Stimulated activated naive CD4-positive, alpha-beta T cell treated with Interleukin-2 at 50 U/mL for 16 hours (primary cell): Measurements from ENCODE around the gene LRRC8E.
"Not testable (repeated sequence)": the region's sequence is repeated elsewhere in the genome, so short reads cannot be mapped to it uniquely, and the experiment has no call there.

ENCODE experiments used
- DNase-seq: peaks from one replicate; lab custom pipeline; 2025; lab: John Stamatoyannopoulos, UW

The LRRC8E gene

DNA sequence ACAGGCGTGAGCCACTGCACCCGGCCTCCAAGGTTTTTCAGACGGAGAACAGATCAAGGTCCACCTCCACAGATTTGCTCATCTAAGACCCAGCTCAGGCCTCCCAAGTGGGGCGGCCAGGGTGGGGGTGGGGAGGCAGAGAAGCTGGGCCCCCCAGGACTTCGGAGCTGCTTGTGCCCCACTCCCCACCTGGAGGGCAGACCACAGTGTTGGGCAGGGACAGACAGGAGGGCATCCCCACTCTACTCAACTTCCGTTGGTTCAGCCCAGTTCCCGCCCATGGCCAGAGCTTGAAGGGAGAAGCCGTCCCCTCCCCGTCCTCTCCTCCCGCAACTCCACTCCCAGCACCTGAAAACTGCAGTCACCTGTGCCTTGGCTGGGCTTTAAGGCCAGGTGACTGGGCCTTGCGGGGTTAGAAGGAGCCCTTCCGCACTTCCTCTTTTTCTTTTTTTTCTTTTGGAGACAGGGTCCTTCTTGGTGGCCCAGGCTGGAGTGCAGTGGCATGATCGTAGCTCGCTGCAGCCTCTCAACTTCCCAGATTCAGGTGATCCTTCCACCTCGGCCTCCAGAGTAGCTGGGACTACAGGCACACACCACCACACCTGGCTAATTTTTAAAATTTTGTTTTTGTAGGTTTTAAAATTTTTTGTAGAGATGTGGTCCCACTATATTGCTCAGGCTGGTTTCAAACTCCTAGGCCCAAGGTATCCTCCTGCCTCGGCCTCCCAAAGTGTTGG is 734 bp upstream of the LRRC8E start:
- no peak for DNase-seq

DNA sequence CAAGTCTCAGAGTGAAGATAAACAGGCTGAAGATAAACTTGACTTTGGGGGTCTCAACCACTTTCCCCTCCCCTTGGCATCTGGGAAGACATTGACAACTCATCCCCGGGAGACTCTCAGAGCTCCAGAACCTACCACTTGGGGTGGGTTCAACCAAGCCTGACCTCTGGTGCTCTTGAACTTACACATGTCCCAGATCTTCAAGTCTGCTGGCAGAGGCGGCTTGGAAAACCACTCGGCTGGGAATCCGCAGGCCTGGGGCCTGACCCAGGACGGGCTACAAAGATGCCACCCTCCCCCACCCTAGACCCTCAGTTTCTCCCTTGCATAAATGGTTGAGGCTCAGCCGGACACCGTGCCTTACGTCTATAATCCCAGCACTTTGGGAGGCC is 512 bp downstream of the LRRC8E start:
- DNase-seq, result no peak

DNA sequence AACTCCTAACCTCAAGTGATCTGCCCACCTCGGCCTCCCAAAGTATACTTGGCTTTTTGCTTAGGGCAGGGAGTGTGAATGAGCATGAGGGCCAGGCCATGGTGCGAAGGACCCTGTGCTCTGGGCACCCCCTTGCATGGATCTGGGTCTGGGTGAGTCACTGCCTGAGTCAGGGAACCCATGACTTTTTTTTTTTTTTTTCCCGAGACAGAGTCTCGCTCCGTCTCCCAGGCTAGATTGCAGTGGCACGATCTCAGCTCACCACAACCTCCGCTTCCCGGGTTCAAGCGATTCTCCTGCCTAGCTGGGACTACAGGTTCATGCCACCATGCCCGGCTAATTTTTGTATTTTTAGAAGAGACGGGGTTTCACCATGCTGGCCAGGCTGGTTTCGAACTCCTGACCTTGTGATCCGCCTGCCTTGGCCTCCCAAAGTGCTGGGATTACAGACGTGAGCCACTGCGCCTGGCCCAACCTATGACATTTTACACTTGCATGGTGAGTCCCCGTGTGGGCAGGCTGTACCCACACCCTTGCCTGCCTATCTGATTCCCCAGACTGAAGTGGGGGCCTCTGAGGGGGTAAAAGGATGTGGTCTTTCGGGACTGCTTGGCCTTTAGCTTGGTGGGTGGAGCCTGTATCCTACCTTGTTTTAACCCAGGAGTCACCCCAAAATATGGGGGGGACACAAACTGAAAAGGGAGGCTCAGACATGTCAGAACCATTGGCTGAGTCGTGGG is 5.2 kb downstream of the LRRC8E start:
- not testable (repeated sequence) for DNase-seq

DNA sequence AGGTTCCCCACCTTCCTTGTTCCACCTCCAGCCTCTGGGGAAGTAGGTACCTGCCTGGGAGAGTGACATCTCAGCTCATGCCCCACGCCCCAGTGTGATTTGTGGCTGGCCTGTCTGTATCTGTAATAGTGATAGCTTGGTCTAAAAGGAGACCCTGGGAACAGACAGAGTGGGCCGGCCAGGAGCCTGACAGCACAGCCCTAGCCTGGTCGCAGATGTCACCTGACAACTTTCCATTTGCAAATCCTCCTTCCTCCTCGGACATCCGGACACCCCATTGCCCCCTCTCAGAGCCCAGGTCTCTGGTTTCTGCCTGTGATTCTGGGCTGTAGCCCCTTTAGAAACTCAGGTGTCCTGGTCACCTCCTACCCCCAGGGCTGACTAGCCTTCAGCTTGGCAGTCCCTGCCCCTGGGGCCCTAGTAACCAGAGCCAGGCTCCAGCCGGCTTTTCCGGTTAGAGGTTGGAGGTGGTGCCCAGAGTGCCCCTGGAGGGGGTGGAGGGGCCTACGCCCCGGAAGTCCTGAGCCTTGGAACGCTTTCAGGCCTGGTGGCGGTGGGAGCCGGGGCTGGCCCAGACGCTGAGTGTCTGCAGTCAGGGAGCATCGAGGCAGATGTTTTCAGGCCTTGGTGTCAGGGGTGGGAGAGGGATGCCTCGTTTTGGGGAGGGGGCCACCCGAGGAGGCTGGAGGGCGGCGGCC is 6.5 kb downstream of the LRRC8E start:
- no peak for DNase-seq

DNA sequence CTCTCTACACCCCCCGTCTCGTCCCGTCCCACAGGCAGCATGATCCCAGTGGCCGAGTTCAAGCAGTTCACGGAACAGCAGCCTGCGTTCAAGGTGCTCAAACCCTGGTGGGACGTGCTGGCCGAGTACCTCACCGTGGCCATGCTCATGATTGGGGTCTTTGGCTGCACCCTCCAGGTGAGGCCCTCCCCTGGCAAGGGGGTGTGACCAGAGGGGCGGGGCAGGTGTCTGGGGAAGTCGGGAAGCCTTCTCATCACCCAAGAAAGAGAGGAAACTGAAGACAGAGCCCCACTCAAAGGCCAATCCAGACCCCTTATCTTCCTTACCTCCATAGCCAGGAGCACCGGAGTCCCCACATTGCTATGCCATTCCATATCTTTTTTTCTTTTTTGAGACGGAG is 7.3 kb downstream of the LRRC8E start:
- no peak for DNase-seq

DNA sequence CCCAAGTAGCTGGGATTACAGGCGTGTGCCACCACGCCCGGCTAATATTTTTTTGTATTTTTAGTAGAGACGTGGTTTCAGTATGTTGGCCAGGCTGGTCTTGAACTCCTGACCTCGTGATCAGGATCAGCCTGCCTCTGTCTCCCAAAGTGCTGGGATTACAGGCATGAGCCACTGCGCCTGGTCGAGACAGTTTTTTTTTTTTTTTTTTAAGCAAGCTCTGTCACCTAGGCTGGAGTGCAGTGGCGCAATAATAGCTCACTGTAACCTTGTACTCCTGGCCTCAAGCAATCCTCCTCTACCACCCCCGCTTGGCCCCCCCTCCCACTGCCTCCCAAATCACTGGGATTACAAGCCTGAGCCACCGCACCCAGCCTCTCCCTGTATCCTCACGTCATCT is 9.0 kb downstream of the LRRC8E start:
- no peak for DNase-seq

DNA sequence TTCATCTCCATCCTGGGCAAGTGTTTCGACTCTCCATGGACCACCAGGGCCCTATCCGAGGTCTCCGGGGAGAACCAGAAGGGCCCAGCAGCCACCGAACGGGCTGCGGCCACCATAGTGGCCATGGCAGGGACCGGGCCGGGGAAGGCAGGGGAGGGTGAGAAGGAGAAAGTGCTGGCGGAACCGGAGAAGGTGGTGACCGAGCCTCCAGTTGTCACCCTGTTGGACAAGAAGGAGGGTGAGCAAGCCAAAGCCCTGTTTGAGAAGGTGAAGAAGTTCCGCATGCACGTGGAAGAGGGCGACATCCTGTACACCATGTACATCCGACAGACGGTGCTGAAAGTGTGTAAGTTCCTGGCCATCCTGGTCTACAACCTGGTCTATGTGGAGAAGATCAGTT is 10.7 kb downstream of the LRRC8E start:
- DNase-seq, result no peak

DNA sequence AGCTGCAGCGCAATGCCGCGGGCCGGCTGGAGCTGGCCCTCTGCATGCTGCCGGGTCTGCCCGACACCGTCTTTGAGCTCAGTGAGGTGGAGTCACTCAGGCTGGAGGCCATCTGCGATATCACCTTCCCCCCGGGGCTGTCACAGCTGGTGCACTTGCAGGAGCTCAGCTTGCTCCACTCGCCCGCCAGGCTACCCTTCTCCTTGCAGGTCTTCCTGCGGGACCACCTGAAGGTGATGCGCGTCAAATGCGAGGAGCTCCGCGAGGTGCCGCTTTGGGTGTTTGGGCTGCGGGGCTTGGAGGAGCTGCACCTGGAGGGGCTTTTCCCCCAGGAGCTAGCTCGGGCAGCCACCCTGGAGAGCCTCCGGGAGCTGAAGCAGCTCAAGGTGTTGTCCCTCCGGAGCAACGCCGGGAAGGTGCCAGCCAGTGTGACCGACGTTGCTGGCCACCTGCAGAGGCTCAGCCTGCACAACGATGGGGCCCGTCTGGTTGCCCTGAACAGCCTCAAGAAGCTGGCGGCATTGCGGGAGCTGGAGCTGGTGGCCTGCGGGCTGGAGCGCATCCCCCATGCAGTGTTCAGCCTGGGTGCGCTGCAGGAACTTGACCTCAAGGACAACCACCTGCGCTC is 11.6 kb downstream of the LRRC8E start:
- no peak for DNase-seq

DNA sequence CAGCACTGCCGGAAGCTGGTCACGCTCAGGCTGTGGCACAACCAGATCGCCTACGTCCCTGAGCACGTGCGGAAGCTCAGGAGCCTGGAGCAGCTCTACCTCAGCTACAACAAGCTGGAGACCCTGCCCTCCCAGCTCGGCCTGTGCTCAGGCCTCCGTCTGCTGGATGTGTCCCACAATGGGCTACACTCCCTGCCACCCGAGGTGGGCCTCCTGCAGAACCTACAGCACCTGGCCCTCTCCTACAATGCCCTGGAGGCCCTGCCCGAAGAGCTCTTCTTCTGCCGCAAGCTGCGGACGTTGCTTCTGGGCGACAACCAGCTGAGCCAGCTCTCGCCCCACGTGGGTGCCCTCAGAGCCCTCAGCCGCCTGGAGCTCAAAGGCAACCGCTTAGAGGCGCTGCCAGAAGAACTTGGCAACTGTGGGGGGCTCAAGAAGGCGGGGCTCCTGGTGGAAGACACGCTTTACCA is 12.1 kb downstream of the LRRC8E start:
- no peak for DNase-seq

DNA sequence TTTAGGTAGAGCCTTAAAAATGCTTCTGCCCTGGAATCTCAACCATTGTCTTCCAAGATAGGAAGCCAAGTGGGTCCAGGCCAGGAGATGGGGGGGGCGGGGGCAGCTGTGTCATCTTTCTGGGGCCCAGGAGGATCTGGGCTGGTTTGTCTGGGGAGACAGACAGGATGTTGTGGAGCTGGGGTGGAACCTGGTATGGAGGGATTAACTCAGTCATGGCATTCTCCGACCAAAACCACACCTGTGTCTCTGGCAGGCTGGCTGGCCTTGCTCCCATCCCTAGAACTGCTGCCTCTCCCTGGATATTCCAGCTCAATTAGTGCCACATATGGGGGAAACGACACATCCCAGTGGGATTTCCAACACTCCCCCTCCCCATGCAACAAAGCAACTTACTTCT is 12.6 kb downstream of the LRRC8E start:
- no peak for DNase-seq

DNA sequence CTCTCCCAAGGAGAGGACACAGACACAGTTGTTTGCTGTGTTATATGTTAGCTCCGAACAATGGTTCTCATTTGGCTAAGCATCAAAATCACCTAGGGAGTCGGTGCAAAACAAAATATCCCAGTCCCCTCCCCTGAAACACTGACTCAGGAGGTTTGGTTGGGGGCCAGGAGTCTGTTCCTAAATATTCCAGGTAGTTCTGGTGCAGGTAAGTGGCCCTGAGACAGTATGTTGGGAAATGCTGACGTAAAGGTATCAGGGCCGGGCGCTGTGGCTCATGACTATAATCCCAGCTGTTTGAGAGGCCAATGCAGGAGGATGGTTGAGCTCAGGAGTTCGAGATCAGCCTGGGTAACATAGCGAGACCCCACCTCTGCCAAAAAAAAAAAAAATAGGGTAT is 13.0 kb downstream of the LRRC8E start:
- no peak for DNase-seq

DNA sequence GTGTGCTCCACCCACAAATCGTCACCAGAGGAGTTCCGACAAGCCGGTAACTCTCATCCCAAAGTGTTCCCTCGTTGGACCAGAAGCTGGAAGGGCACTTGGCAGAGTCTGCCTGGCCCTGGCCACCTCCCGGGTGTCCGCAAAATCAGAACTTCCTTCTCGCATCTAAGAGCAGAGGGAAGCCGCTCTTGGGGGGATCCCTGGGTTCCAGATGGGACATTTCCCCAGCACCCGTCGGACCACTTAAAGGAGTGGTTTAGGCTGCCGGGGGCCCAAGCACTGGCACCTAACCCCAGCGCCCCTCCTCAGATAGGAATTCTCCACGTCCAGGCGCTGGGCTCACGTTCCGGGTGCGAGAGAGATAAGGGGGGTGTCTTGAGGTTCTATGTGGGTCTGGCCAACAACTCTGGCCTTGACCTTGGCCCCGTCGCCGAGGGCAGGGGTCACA is 14.5 kb downstream of the LRRC8E start:
- DNase-seq, result no peak

DNA sequence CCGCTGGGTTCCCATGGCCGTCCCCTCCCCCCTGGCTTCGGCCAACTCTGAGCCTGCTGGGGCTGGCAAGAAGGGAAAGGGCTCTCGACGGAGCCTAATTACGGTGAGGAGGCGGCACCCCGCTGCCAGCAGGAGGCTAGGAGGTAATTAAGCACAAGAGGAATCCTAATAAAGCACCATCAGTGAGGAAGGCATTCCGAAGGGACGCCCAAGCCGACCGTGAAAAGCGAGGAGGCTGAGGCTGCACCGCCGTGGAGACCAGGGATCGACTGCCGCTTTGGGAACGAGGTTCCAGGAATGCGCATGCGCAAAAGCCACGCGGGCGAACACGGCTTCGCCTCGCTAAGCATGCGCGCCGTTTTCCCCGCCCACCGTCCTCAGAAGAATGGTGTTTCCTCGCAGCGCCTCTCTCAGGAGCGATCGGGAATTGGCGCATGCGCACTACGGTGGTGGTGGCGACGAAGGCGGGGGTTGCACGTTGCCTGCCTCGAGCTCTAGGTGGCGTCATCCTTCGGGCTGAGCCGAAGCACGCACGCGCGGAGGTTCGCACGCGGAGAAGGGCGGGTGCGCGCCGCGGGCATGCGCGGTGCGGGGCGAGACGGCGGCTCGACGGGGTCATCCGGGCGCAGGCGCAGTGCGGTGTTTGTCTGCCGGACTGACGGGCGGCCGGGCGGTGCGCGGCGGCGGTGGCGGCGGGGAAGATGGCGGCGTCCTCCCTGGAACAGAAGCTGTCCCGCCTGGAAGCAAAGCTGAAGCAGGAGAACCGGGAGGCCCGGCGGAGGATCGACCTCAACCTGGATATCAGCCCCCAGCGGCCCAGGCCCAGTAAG is 15.1 kb downstream of the LRRC8E start, which contains the start of gene MAP2K7:
Gene MAP2K7 (plus strand): TSS at position 634 of the 830 bp plus-strand sequence. CDS start 68 bp downstream, at position 702.
- peak; percentile 99 for DNase-seq

DNA sequence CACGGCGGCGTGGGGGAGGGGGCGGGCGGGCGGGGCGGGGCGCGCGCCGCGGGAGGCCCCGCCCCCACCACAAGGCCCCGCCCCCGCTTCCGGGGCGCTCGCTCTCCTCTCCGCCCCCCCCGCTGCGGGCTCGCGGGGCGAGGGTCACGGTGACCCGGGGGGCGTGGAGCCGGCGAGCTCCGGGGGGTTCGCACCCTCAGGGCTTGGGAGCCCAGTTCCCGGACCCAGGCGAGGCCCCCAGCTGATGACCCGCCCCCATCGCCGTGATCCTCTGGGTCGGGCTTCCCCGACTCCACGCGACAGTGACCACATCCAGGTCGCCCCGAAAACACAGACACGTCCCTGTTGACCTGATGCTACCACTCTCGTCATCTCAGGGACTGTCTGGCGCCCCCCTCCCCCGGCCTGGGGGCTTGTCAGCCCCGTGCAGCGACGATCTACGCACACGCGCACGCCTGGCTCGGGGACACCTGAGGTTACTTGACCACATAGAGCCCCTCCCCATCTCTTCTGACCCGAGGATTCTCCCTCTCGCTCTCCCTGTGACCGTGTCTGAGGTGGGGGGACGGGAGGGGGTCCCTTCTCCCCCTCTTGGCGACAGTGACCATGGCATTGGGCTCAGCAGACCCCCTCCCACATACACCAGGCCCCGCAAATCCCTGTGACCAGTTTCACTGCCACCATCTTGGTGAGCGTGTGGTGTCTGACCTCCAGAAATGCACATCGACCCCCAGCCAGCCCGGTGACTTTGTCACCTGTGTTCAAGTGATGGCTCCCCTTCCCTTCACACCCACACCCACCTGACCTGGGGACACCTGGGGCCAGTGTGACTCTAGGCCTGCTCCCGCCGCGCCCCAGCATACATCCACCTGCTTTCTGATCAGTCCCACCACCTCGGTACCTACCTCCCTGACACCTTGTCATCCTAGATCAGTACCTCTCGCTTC is 16.0 kb downstream of the LRRC8E start:
- peak; percentile 70 for DNase-seq

DNA sequence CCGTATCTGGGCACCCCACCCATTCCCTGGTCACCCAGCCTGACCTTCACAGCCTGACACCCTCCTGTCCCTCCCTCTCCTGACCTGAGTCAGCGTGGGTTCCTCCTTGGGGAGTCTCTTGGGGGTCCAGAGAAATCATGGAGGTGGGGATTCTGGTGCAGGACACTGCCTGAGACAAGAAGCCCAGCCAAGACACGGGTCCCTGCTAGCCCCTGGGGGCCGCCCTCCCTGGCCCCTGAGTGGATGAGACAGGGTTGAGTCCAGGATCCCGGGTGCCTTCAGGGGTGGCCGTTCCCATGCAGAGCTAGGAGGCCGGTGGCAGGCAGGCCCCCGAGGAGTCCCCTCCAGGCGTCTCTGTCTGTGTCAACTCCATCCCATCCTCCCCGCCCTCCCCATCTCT is 17.0 kb downstream of the LRRC8E start:
- no peak for DNase-seq

DNA sequence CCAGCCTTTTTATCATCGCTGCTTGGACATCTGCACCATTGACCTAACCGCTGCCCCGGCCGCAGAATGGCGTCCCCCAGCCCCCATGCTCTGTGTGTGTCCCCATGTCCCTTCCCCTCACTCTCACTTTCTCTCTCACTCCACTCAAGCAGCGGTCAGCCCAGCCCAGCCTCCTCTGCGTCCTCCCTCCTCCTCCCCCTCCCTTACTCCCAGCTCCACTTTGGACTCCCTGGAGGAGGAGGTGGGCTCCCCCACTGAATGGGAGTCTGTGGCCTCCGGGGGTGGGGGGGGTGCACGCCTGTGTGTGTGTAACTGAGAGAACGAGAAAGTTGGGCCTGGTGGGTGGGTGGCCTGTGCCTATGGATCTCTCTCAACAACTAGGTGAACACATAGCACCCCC is 17.5 kb downstream of the LRRC8E start:
- DNase-seq, result no peak

DNA sequence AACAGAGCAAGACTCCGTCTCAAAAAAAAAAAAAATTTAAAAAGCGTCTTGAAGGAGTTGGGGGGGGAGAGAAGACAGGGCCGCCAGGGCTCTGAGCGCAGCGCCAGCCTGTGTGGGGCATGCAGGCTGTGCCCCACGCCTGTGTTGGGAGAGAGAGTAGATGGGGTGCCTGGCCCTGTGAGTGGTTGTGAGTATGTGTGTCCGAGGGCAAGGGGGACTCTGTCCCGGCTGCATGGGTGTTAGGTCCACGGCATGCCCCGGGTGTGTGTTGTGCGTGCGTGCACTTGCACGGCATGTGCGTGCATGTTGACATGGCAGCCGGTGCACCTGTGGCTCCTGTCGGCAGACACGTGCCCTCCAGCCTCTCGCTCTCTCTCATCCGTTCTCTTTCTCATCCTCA is 18.8 kb downstream of the LRRC8E start:
- DNase-seq, result no peak

DNA sequence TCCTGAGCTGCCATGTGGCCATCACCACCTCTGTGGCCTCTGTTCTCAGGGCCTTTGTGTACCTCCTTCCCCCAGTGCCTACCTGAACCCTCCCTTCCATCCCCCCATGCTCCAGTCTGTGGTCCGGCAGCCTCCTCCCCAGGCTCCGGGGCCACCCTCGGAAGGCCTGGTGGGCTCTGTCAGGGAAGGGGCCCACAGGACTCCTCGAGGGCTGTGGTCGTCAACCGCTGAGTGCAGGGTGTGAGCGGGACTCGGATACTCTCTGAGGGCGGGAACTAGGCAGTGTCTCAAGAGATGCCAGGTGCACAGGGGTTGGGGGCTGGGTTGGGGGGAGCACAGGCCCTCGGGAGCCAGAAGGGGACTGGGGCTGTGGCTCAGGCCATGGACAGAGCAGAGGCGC is 19.2 kb downstream of the LRRC8E start:
- no peak for DNase-seq

DNA sequence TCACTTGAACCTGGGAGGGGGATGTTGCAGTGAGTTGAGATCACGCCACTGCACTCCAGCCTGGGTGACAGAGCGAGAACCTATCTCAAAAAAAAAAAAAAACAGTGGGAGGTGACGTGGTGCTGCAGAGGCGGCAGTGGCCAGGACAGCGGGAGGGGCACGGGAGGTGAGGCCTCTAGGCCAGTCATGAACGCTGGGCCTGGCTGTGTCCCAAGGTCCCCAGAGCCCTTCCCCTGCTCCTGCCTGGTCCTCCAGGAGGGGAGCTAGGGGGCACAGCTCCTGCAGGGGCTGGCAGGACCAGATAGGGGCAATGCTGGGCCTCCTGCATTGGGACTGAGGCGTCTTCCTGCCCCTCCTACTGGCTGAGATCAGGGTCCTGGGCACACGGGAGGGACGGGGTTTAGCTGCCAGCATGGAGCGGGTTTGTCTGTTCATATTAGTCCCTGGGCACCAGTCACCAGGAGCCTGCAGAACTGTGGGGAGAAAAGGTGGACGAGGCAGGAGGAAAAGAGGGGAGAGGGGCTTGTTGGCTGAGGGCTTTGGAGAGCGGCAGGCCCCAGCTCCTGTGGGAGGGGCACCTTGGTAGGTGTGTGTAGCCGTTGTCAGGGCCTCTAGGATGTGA is 19.9 kb downstream of the LRRC8E start:
- DNase-seq, result no peak
